ENCODE data around the gene LEPROT.

- TF ChIP-seq CTCF (IDR thresholded peaks at IDR 0.05) (no peak), POLR2A (IDR thresholded peaks at IDR 0.05) (no peak), POLR2AphosphoS5 (IDR thresholded peaks at IDR 0.05) (no peak), EP300 (IDR thresholded peaks at IDR 0.05) (no peak)
Measured at GRCh38 chr1:65423884-65424572, 3.6 kb downstream of the LEPROT start.
